ENCODE measurements around the gene MYO9B. TPM values are rescaled to one million over a fixed set of nuclear protein-coding genes. Genes with fewer than 3 reads are reported as not detected.

Gene MYO9B
- total and polyA plus RNA-seq, 2 of the 13 experiments (the other 11 are each of a cell fraction or from before 2014, with no cell fraction given), result 18.0 to 18.3 TPM

- TF ChIP-seq GATA4 (IDR thresholded peaks at IDR 0.05; ENCODE audit: borderline replicate concordance, low read depth), result no peak
- TF ChIP-seq REXO4 (CRISPR knock-in tag; IDR thresholded peaks at IDR 0.05; ENCODE audit: borderline replicate concordance), result no peak
- no peak for TF ChIP-seq BRD4 (CRISPR knock-in tag; IDR thresholded peaks at IDR 0.05)
- no peak for TF ChIP-seq HINFP (CRISPR knock-in tag; IDR thresholded peaks at IDR 0.05; ENCODE audit: low read depth)
- TF ChIP-seq NR2F6 (IDR thresholded peaks at IDR 0.05), result no peak
- peak; percentile 35; the same call in 1 of the 2 replicates for TF ChIP-seq NR2F6 (CRISPR knock-in tag; IDR thresholded peaks at IDR 0.05)
- no peak for TF ChIP-seq ZNF607 (CRISPR knock-in tag; IDR thresholded peaks at IDR 0.05; ENCODE audit: borderline replicate concordance)
- TF ChIP-seq NFAT5 (CRISPR knock-in tag; IDR thresholded peaks at IDR 0.05), result no peak
- TF ChIP-seq RFX1 (IDR thresholded peaks at IDR 0.05), result no peak
- no peak for TF ChIP-seq ZNF496 (CRISPR knock-in tag; IDR thresholded peaks at IDR 0.05; ENCODE audit: insufficient replicate concordance)
- peak; percentile 22; the same call in 1 of the 2 replicates for TF ChIP-seq ZFY (CRISPR knock-in tag; IDR thresholded peaks at IDR 0.05)
- no peak for TF ChIP-seq ZNF883 (CRISPR knock-in tag; IDR thresholded peaks at IDR 0.05; ENCODE audit: not compliant biosample characterization)
- peak; percentile 44; the same call in 1 of the 2 replicates for TF ChIP-seq PPARG (CRISPR knock-in tag; conservative IDR thresholded peaks at IDR 0.05)
- TF ChIP-seq SPEN (CRISPR knock-in tag; IDR thresholded peaks at IDR 0.05; ENCODE audit: low read depth), result no peak
- TF ChIP-seq, protein P1, sequence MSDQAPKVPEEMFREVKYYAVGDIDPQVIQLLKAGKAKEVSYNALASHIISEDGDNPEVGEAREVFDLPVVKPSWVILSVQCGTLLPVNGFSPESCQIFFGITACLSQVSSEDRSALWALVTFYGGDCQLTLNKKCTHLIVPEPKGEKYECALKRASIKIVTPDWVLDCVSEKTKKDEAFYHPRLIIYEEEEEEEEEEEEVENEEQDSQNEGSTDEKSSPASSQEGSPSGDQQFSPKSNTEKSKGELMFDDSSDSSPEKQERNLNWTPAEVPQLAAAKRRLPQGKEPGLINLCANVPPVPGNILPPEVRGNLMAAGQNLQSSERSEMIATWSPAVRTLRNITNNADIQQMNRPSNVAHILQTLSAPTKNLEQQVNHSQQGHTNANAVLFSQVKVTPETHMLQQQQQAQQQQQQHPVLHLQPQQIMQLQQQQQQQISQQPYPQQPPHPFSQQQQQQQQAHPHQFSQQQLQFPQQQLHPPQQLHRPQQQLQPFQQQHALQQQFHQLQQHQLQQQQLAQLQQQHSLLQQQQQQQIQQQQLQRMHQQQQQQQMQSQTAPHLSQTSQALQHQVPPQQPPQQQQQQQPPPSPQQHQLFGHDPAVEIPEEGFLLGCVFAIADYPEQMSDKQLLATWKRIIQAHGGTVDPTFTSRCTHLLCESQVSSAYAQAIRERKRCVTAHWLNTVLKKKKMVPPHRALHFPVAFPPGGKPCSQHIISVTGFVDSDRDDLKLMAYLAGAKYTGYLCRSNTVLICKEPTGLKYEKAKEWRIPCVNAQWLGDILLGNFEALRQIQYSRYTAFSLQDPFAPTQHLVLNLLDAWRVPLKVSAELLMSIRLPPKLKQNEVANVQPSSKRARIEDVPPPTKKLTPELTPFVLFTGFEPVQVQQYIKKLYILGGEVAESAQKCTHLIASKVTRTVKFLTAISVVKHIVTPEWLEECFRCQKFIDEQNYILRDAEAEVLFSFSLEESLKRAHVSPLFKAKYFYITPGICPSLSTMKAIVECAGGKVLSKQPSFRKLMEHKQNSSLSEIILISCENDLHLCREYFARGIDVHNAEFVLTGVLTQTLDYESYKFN (CRISPR knock-in tag; conservative IDR thresholded peaks at IDR 0.05), result 0 out of 2 replicates have a peak, but pooled peaks have one; percentile 27
- TF ChIP-seq ZNF20 (CRISPR knock-in tag; IDR thresholded peaks at IDR 0.05), result no peak
- TF ChIP-seq BRF2 (CRISPR knock-in tag; IDR thresholded peaks at IDR 0.05), result no peak
- TF ChIP-seq MXI1 (IDR thresholded peaks at IDR 0.05; ENCODE audit: borderline replicate concordance, low read depth, low read length), result no peak
- no peak for TF ChIP-seq XBP1 (CRISPR knock-in tag; IDR thresholded peaks at IDR 0.05)
- no peak for TF ChIP-seq ZNF670 (CRISPR knock-in tag; IDR thresholded peaks at IDR 0.05; ENCODE audit: borderline replicate concordance)
Measured at GRCh38 chr19:17220207-17220758, 144.7 kb downstream of the MYO9B start (continued).
